Peyer's patch (tissue), 4 donors: ENCODE measurements around the gene PPIB. TPM values are rescaled to one million over a fixed set of nuclear protein-coding genes. Genes with fewer than 3 reads are reported as not detected.

Experiments used
- DNase-seq, 3 donors: peaks; one replicate each; pipeline ENCODE4 v3.0.0-alpha.2; 2017 to 2019
- H3K27ac ChIP-seq, 4 donors: fragments of 200-600 bp; sonication (generic); one replicate each; pipeline ENCODE4 v1.5.1; 2016 to 2019
- H3K27me3 ChIP-seq, 2 donors: fragments of 200-600 bp; sonication (generic); one replicate each; pipeline ENCODE4 v1.5.1; 2019
- H3K36me3 ChIP-seq, 3 donors: fragments of 200-600 bp; sonication (generic); one replicate each; pipeline ENCODE4 v1.5.1; 2016 to 2019
- H3K4me1 ChIP-seq, 4 donors: fragments of 200-600 bp; sonication (generic); one replicate each; pipeline ENCODE4 v1.5.1; 2016 to 2019
- H3K4me3 ChIP-seq, 4 donors: fragments of 200-600 bp; sonication (generic); 1 replicate in 3 of 4; 2 replicates in 1 of 4; pipeline ENCODE4 v1.5.1; 2016 to 2019; ENCODE audit warnings: mild to moderate bottlenecking in 1 of 4
- H3K9me3 ChIP-seq, 4 donors: fragments of 200-600 bp; sonication (generic); one replicate each; pipeline ENCODE4 v1.5.1; 2016 to 2019; ENCODE audit warnings: mild to moderate bottlenecking in 1 of 4
- CTCF ChIP-seq, 6 experiments: fragments of 450-650 bp in 4 of 6; fragments of 200-600 bp in 2 of 6; sonication (generic) in 1 of 6; IDR thresholded peaks; one replicate each; pipeline ENCODE4 v1.5.1; 2017 to 2019; ENCODE audit warnings: antibody characterized with exemption in 6 of 6, mild to moderate bottlenecking in 3 of 6, moderate library complexity in 1 of 6
- POLR2A ChIP-seq, 2 donors: fragments of 450-650 bp; IDR thresholded peaks; one replicate each; pipeline ENCODE4 v1.5.1; 2017; ENCODE audit warnings: antibody characterized with exemption in 2 of 2, mild to moderate bottlenecking in 2 of 2, moderate library complexity in 2 of 2
- total RNA-seq, 4 donors: library from RNA; depleted of rRNA; stranded (reverse); fragments of >200 nt; gene quantifications; one replicate each; pipeline ENCODE4 v1.1.0, GENCODE V29; 2016

The PPIB gene
- total RNA-seq, 4 donors from 2014 or later = 120 to 244 (median 200) TPM

- no peaks in the 10 kb centered on the region for H3K4me1 ChIP-seq
- H3K36me3 ChIP-seq = peaks cover 0 to 23% (median 0%) of the 10 kb centered on the region in 3 donors
- H3K4me3 ChIP-seq = no peak overlapping the region
- TF ChIP-seq POLR2A (IDR thresholded peaks at IDR 0.05) (no peak), CTCF (IDR thresholded peaks at IDR 0.05) (no peak)
- DNase-seq = no peak
- H3K9me3 ChIP-seq = no peaks in the 10 kb centered on the region
- H3K27ac ChIP-seq = no peak overlapping the region
- H3K27me3 ChIP-seq = no peaks in the 10 kb centered on the region
Measured at GRCh38 chr15:64197425-64197824, 34.6 kb upstream of the PPIB start.

GRCh38 chr15:64193971-64194370, 31.1 kb upstream of the PPIB start:
- DNase-seq = no peak
- Histone ChIP-seq H3K9me3 (no peaks in the 10 kb centered on the region), H3K27ac (no peak overlapping the region), H3K4me3 (no peak overlapping the region), H3K36me3 (peaks cover 0 to 10% (median 0%) of the 10 kb centered on the region in 3 donors), H3K27me3 (no peaks in the 10 kb centered on the region), H3K4me1 (no peaks in the 10 kb centered on the region)
- TF ChIP-seq CTCF (IDR thresholded peaks at IDR 0.05) = no peak
- no peak for TF ChIP-seq POLR2A (IDR thresholded peaks at IDR 0.05)

- H3K4me3 ChIP-seq = no peak overlapping the region
- no peaks in the 10 kb centered on the region for H3K9me3 ChIP-seq
- no peaks in the 10 kb centered on the region for H3K27me3 ChIP-seq
- H3K36me3 ChIP-seq = peaks cover 0 to 14% (median 0%) of the 10 kb centered on the region in 3 donors
- no peak for TF ChIP-seq CTCF (IDR thresholded peaks at IDR 0.05)
- no peak for TF ChIP-seq POLR2A (IDR thresholded peaks at IDR 0.05)
- DNase-seq = no peak
- no peak overlapping the region for H3K27ac ChIP-seq
- H3K4me1 ChIP-seq = no peaks in the 10 kb centered on the region
Measured at GRCh38 chr15:64191971-64192830, 29.4 kb upstream of the PPIB start.

DNA sequence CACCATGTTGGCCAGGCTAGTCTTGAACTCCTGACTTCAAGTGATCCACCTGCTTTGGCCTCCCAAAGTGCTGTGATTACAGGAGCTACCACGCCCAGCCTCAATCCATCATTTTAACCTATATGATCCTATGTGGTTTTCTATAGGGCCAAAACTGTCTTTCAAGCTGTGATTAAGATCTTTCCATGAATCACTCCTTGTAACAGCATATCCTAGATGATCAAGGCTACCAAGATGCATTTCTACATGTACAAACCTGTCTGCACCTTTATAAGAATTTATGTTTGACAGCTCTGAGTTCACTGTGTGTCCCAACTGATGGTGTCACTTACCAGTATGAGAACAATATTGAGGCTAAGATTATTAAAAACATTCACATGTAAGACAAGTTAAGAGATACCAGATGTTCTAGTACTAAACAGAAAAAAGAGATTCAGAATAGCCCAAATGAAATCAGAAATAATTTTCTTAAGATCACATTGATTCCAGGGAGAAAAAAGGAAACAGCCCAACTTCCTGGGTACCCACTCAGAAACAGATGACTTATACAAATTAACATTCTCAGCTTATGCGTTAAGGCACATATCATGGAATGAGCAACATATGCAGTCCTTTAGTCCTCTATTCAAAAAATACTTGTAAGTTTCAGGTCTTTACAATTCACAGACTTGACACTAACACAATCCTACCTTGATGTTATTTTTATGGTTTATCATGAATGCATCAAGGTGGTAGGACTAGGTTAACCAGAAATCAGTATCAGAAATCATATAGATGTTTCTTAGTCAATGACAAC, 24.8 kb upstream of the PPIB start:
- no peaks in the 10 kb centered on the region for H3K9me3 ChIP-seq
- H3K27ac ChIP-seq = no peak overlapping the region
- TF ChIP-seq CTCF (IDR thresholded peaks at IDR 0.05) (no peak), POLR2A (IDR thresholded peaks at IDR 0.05) (no peak)
- H3K4me1 ChIP-seq = no peaks in the 10 kb centered on the region
- H3K27me3 ChIP-seq = no peaks in the 10 kb centered on the region
- no peak overlapping the region for H3K4me3 ChIP-seq
- DNase-seq = no peak
- H3K36me3 ChIP-seq = peaks cover 0 to 10% (median 0%) of the 10 kb centered on the region in 3 donors

DNA sequence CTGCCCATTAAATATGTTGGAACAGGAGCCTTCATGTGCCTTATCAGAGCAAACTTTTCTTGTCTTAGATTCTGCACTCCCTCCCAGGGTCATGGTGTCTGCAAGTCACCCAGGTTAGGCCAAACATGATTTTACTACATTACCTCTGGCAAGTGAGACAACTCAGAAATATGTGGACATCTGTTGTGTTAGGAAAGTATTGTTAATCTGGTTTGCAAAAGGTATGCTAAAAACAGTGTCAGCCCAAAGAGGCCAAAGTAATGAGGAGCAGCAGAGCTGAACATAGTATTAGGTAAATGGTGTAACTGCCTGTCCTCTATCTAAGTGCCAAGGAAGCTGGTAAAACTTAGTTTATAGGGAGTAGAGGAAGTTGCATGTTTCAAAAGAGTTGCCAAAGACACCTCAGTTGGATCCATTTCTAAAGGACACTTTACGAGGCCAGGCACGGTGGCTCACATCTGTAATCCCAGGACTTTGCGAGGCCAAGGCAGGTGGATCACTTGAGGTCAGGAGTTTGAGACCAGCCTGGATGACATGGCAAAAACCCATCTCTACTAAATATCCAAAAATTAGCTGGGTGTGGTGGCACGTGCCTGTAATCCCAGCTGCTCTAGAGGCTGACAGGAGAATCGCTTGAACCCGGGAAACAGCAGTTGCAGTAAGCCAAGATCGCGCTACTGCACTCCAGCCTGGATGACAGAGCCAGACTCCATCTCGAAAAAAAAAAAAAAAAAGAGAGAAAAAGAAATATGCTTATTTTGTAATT, 22.5 kb upstream of the PPIB start:
- H3K4me1 ChIP-seq = no peaks in the 10 kb centered on the region
- no peak overlapping the region for H3K4me3 ChIP-seq
- H3K36me3 ChIP-seq = peaks cover 0 to 10% (median 0%) of the 10 kb centered on the region in 3 donors
- DNase-seq = no peak
- H3K27ac ChIP-seq = no peak overlapping the region
- no peaks in the 10 kb centered on the region for H3K27me3 ChIP-seq
- TF ChIP-seq POLR2A (IDR thresholded peaks at IDR 0.05) = no peak
- no peak for TF ChIP-seq CTCF (IDR thresholded peaks at IDR 0.05)
- H3K9me3 ChIP-seq = no peaks in the 10 kb centered on the region
